ENCODE data around the gene PMPCA. TPM values are rescaled to one million over a fixed set of nuclear protein-coding genes. Genes with fewer than 3 reads are reported as not detected.

Gene PMPCA
- total and polyA plus RNA-seq, 8 donors = 25.8 to 121 (median 51.3) TPM

- TF ChIP-seq POLR2AphosphoS5 (IDR thresholded peaks at IDR 0.05) = no peak
- TF ChIP-seq CTCF (IDR thresholded peaks at IDR 0.05) = no peak
- TF ChIP-seq POLR2A (IDR thresholded peaks at IDR 0.05) = no peak
- no peak for TF ChIP-seq EP300 (IDR thresholded peaks at IDR 0.05)
- intact Hi-C loops (cut with DNase I; ENCODE audit: low total_unique reads) = no loop called here
- Histone ChIP-seq H3K4me1 (no peaks in the 10 kb centered on the region), H3K27ac (no peak overlapping the region), H3K36me3 (peaks cover 94 to 100% (median 100%) of the 10 kb centered on the region in 4 donors), H3K9me3 (no peaks in the 10 kb centered on the region), H3K4me3 (no peak overlapping the region), H3K27me3 (no peaks in the 10 kb centered on the region)
- no peak for DNase-seq
- 86 to 92% (median 88%) methylated on average over 7 of the region's 7 CpGs for WGBS, 5 donors
Measured at GRCh38 chr9:136445799-136446198, 35.3 kb downstream of the PMPCA start.

GRCh38 chr9:136447173-136447778 lies 36.8 kb downstream of the PMPCA start:
- 92 to 94% (median 93%) methylated on average over 27 of the region's 27 CpGs for WGBS, 5 donors
- no peaks in the 10 kb centered on the region for H3K9me3 ChIP-seq
- peaks cover 94 to 100% (median 100%) of the 10 kb centered on the region in 4 donors for H3K36me3 ChIP-seq
- DNase-seq = no peak
- no peak for TF ChIP-seq CTCF (IDR thresholded peaks at IDR 0.05)
- no peak for TF ChIP-seq EP300 (IDR thresholded peaks at IDR 0.05)
- TF ChIP-seq POLR2A (IDR thresholded peaks at IDR 0.05) = no peak
- no peak for TF ChIP-seq POLR2AphosphoS5 (IDR thresholded peaks at IDR 0.05)
- no peaks in the 10 kb centered on the region for H3K27me3 ChIP-seq
- no peak overlapping the region for H3K4me3 ChIP-seq
- H3K27ac ChIP-seq = no peak overlapping the region
- no peaks in the 10 kb centered on the region for H3K4me1 ChIP-seq
- intact Hi-C loops (cut with DNase I; ENCODE audit: low total_unique reads) = no loop called here

GRCh38 chr9:136448655-136449054 lies 38.2 kb downstream of the PMPCA start:
- DNase-seq = no peak
- Histone ChIP-seq H3K9me3 (no peaks in the 10 kb centered on the region), H3K27me3 (no peaks in the 10 kb centered on the region), H3K4me1 (no peaks in the 10 kb centered on the region), H3K4me3 (no peak overlapping the region), H3K36me3 (peaks cover 86 to 100% (median 100%) of the 10 kb centered on the region in 4 donors), H3K27ac (no peak overlapping the region)
- intact Hi-C loops (cut with DNase I; ENCODE audit: low total_unique reads) = no loop called here
- 81 to 97% (median 94%) methylated on average over 3 of the region's 3 CpGs for WGBS, 5 donors
- no peak for TF ChIP-seq POLR2AphosphoS5 (IDR thresholded peaks at IDR 0.05)
- no peak for TF ChIP-seq POLR2A (IDR thresholded peaks at IDR 0.05)
- no peak for TF ChIP-seq CTCF (IDR thresholded peaks at IDR 0.05)
- no peak for TF ChIP-seq EP300 (IDR thresholded peaks at IDR 0.05)

GRCh38 chr9:136451221-136451877 lies 40.9 kb downstream of the PMPCA start:
- Histone ChIP-seq H3K27ac (no peak overlapping the region), H3K4me3 (no peak overlapping the region), H3K9me3 (no peaks in the 10 kb centered on the region), H3K36me3 (peaks cover 88 to 100% (median 100%) of the 10 kb centered on the region in 4 donors), H3K27me3 (no peaks in the 10 kb centered on the region), H3K4me1 (no peaks in the 10 kb centered on the region)
- intact Hi-C loops (cut with DNase I; ENCODE audit: low total_unique reads) = no loop called here
- DNase-seq = no peak
- TF ChIP-seq CTCF (IDR thresholded peaks at IDR 0.05) (no peak), POLR2A (IDR thresholded peaks at IDR 0.05) (no peak), EP300 (IDR thresholded peaks at IDR 0.05) (no peak), POLR2AphosphoS5 (IDR thresholded peaks at IDR 0.05) (no peak)
- WGBS, 5 donors = 84 to 92% (median 91%) methylated on average over 26 of the region's 26 CpGs
